ENCODE results near the gene CAMTA1. TPM values are rescaled to one million over a fixed set of nuclear protein-coding genes. Genes with fewer than 3 reads are reported as not detected.
A peak's percentile ranks its signal among the peaks of the same experiment; 100 is the strongest.

Gene CAMTA1
- total and polyA plus RNA-seq, 9 of the 15 experiments (the other 6 are each of a cell fraction or from before 2014, with no cell fraction given) = 43.9 to 161 (median 65.9) TPM

- TF ChIP-seq CUX1 (CRISPR knock-in tag; IDR thresholded peaks at IDR 0.05) = no peak
- TF ChIP-seq TBL1XR1 (IDR thresholded peaks at IDR 0.05; ENCODE audit: low read length in 2 of 2) = no peak
- no peak for TF ChIP-seq ZNF398 (CRISPR knock-in tag; IDR thresholded peaks at IDR 0.05)
- TF ChIP-seq ZFP91 (CRISPR knock-in tag; IDR thresholded peaks at IDR 0.05) = no peak
- TF ChIP-seq CBFA2T3 (IDR thresholded peaks at IDR 0.05) = peak; percentile 54; the same call in 1 of the 2 replicates
- TF ChIP-seq ARID1B (IDR thresholded peaks at IDR 0.05) = peak; percentile 40
- no peak for TF ChIP-seq BRF2 (IDR thresholded peaks at IDR 0.05; ENCODE audit: borderline replicate concordance, insufficient read depth, insufficient read length)
- TF ChIP-seq RBBP5 (IDR thresholded peaks at IDR 0.05; ENCODE audit: borderline replicate concordance, insufficient read depth, low read length, poor library complexity, severe bottlenecking) = no peak
- no peak for TF ChIP-seq EWSR1 (IDR thresholded peaks at IDR 0.05; ENCODE audit: borderline replicate concordance, low read depth, partially characterized antibody)
- TF ChIP-seq IRF2 (CRISPR knock-in tag; IDR thresholded peaks at IDR 0.05) = no peak
- peak; percentile 37; the same call in 1 of the 2 replicates for TF ChIP-seq L3MBTL2 (IDR thresholded peaks at IDR 0.05)
- TF ChIP-seq PBX2 (CRISPR knock-in tag; IDR thresholded peaks at IDR 0.05; ENCODE audit: low read depth) = no peak
- peak; percentile 40; the same call in 1 of the 2 replicates for TF ChIP-seq PBX2 (tag; conservative IDR thresholded peaks at IDR 0.05; ENCODE audit: low read depth)
- TF ChIP-seq FOXJ3 (CRISPR knock-in tag; IDR thresholded peaks at IDR 0.05) = no peak
Measured at GRCh38 chr1:7235871-7236517, 450.7 kb downstream of the CAMTA1 start (continued).
